A673 (cell line): ENCODE measurements around the gene LRRC38. TPM values are rescaled to one million over a fixed set of nuclear protein-coding genes. Genes with fewer than 3 reads are reported as not detected.
"Not testable (repeated sequence)": the region's sequence is repeated elsewhere in the genome, so short reads cannot be mapped to it uniquely, and the experiment has no call there.

ENCODE experiments used
- BruUV-seq: library from RNA; stranded (reverse); fragments of 400-500 nt; replicated peaks from 2 replicates; lab custom pipeline; 2021; lab: Mats Ljungman, UMichigan
- CTCF ChIA-PET: fragments of 300-600 bp; sonication (Branson Sonifier 250); formaldehyde crosslinking; loops from one replicate; lab custom pipeline; 2022; ENCODE audit warnings: antibody characterized with exemption; lab: Charles Lee
- POLR2A ChIA-PET: fragments of 300-600 bp; sonication (Branson Sonifier 250); formaldehyde crosslinking; loops from one replicate; lab custom pipeline; 2022; ENCODE audit warnings: antibody characterized with exemption; ENCODE audit not compliant: low non-redundant PET; lab: Charles Lee
- DNase-seq: peaks from one replicate; pipeline ENCODE4 v3.0.0-alpha.2; 2015; ENCODE audit warnings: low spot score
- H3K27ac ChIP-seq: fragments of 200-600 bp; sonication (generic); 2 replicates; pipeline ENCODE4 v1.5.1; 2016; ENCODE audit warnings: mixed run types, low read depth, mild to moderate bottlenecking, mixed read lengths, antibody characterized with exemption, low read length; ENCODE audit not compliant: poor library complexity, severe bottlenecking
- H3K27me3 ChIP-seq: fragments of 200-600 bp; sonication (generic); replicated peaks from 2 replicates; pipeline ENCODE4 v1.6.1; 2017; ENCODE audit warnings: mixed run types, low read depth, mild to moderate bottlenecking, mixed read lengths, antibody characterized with exemption, low read length; ENCODE audit not compliant: insufficient read depth, poor library complexity
- H3K36me3 ChIP-seq: fragments of 200-600 bp; sonication (generic); 2 replicates; pipeline ENCODE4 v1.6.1; 2016; ENCODE audit warnings: mixed run types, mild to moderate bottlenecking, mixed read lengths, antibody characterized with exemption, low read length; ENCODE audit not compliant: insufficient read depth, poor library complexity, severe bottlenecking
- H3K4me1 ChIP-seq: fragments of 200-600 bp; sonication (generic); 2 replicates; pipeline ENCODE4 v1.6.1; 2017; ENCODE audit warnings: mixed run types, mild to moderate bottlenecking, mixed read lengths, antibody characterized with exemption, low read length; ENCODE audit not compliant: insufficient read depth, poor library complexity, severe bottlenecking
- H3K4me3 ChIP-seq: fragments of 200-600 bp; sonication (generic); 2 replicates; pipeline ENCODE4 v1.5.1; 2016; ENCODE audit warnings: low read depth, mixed run types, mild to moderate bottlenecking, mixed read lengths, low read length; ENCODE audit not compliant: poor library complexity, severe bottlenecking
- H3K9me3 ChIP-seq: fragments of 200-600 bp; sonication (generic); 2 replicates; pipeline ENCODE4 v1.6.1; 2016; ENCODE audit warnings: mixed run types, low read depth, mild to moderate bottlenecking, mixed read lengths, antibody characterized with exemption, low read length; ENCODE audit not compliant: poor library complexity, severe bottlenecking
- CTCF ChIP-seq: fragments of 300-800, 200-600 bp; sonication (generic); conservative IDR thresholded peaks from 2 replicates; pipeline ENCODE4 v1.5.1; 2017; ENCODE audit warnings: low read depth, mild to moderate bottlenecking, antibody characterized with exemption, low read length, moderate library complexity, mixed read lengths
- EZH2 ChIP-seq: fragments of 200-600 bp; sonication (generic); IDR thresholded peaks from 2 replicates; pipeline ENCODE4 v1.6.1; 2017; ENCODE audit warnings: borderline replicate concordance, low read depth, mild to moderate bottlenecking, mixed read lengths, antibody characterized with exemption, low read length; ENCODE audit not compliant: poor library complexity, severe bottlenecking
- intact Hi-C: fragments of 100-400 bp; cut with micrococcal nuclease; formaldehyde crosslinking; loops from one replicate; pipeline ENCODE4 v1.10.0; 2022; ENCODE audit not compliant: unreplicated experiment
- total RNA-seq: library from RNA; stranded (reverse); gene quantifications from 2 replicates; pipeline ENCODE4 v1.2.3, GENCODE V29; 2021

The LRRC38 gene
- total RNA-seq, 1 experiment from 2014 or later: not detected

DNA sequence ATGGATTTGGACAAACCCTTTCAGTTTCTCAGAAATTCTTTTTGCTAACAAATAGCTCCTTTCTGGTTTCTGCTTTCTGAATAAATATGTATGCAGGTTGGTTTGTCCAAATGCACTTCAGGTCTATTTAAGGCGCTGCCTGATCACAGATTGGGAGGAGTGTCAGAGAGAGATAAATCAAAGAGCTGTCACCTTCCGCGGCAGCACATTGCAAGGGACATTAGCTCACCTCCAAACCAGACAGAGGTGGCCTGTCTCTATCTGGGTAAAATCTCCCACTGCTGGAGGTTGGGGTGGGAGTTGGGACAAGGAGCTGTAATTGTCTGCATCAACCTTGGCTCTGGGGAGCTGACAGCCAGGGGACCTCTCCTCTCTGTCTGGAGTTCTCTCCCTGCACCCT is 78.3 kb downstream of the LRRC38 start:
- intact Hi-C loops: loop anchor here (10.0 kb wide), 1 partner anchor 61 kb away; the partner anchor contains the start of gene PRAMEF19
- ChIA-PET POLR2A (no interaction called here), CTCF (interaction anchor here (0.7 kb wide), 1 partner anchor 136 kb away, joined by 4 read pairs; no protein-coding TSS in a partner anchor)
- TF ChIP-seq CTCF (no peak), EZH2 (no peak)
- Histone ChIP-seq H3K27ac (no peak overlapping the region), H3K36me3 (no peaks in the 10 kb centered on the region), H3K27me3 (no peaks in the 10 kb centered on the region), H3K9me3 (no peaks in the 10 kb centered on the region), H3K4me3 (no peak overlapping the region), H3K4me1 (no peaks in the 10 kb centered on the region)
- no peak for DNase-seq
- no TSS peak for BruUV-seq

DNA sequence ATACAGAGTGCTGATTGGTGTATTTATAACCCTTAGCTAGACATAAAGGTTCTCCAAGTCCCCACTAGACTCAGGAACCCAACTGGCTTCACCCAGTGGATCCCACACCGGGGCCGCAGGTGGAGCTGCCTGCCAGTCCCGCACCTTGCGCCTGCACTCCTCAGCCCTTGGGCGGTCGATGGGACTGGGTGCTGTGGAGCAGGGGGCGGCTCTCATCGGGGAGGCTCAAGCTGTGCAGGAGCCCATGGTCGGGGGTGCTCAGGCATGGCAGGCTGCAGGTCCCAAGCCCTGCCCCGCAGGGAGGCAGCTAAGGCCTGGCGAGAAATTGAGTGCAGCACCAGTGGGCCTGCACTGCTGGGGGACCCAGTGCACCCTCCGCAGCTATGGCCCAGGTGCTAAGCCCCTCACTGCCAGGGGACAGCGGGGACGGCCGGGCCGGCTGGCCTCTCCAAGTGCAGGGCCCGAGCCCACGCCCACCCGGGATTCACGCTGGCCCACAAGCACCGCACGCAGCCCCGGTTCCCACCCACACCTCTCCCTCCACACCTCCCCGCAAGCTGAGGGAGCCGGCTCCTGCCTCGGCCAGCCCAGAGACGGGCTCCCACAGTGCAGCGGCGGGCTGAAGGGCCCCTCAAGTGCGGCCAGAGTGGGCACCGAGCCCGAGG is 80.0 kb downstream of the LRRC38 start:
- DNase-seq, POLR2A ChIA-PET, CTCF ChIA-PET, H3K27me3 ChIP-seq, H3K36me3 ChIP-seq, H3K4me3 ChIP-seq, H3K9me3 ChIP-seq, H3K27ac ChIP-seq, BruUV-seq, H3K4me1 ChIP-seq: not testable (repeated sequence)
- intact Hi-C loops: loop anchor here (10.0 kb wide), 1 partner anchor 59 kb away; the partner anchor contains the start of gene PRAMEF19

GRCh38 chr1:13432251-13432650 is 81.6 kb downstream of the LRRC38 start:
- no peaks in the 10 kb centered on the region for H3K27me3 ChIP-seq
- no TSS peak for BruUV-seq
- H3K4me3 ChIP-seq: no peak overlapping the region
- no peaks in the 10 kb centered on the region for H3K9me3 ChIP-seq
- POLR2A ChIA-PET: no interaction called here
- H3K36me3 ChIP-seq: no peaks in the 10 kb centered on the region
- intact Hi-C loops: loop anchor here (10.0 kb wide), 1 partner anchor 57 kb away; the partner anchor contains the start of gene PRAMEF19
- TF ChIP-seq CTCF (no peak), EZH2 (no peak)
- H3K4me1 ChIP-seq: no peaks in the 10 kb centered on the region
- CTCF ChIA-PET: no interaction called here
- no peak overlapping the region for H3K27ac ChIP-seq
- no peak for DNase-seq

DNA sequence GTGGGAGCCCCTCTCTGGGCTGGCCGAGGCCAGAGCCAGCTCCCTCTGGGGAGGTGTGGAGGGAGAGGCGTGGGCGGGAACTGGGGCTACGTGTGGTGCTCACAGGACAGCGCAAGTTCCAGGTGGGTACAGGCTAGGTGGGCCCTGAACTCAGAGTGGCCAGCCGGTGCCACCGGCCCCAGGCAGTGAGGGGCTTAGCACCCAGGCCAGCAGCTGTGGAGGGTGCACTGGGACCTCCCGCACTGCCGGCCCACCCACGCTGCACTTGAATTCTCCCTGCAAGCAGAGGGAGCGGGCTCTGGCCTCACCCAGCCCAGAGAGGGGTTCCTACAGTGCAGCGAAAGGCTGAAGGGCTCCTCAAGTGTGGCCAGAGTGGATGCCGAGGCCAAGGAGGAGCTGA is 83.3 kb downstream of the LRRC38 start:
- Histone ChIP-seq H3K9me3 (no peaks in the 10 kb centered on the region), H3K27ac (no peak overlapping the region), H3K27me3 (no peaks in the 10 kb centered on the region), H3K36me3 (no peaks in the 10 kb centered on the region), H3K4me3 (no peak overlapping the region), H3K4me1 (no peaks in the 10 kb centered on the region)
- intact Hi-C loops: loop anchor here (10.0 kb wide), 1 partner anchor 56 kb away; the partner anchor contains the start of gene PRAMEF19
- DNase-seq: no peak
- CTCF ChIA-PET: no interaction called here
- no TSS peak for BruUV-seq
- POLR2A ChIA-PET: no interaction called here
- TF ChIP-seq CTCF (no peak), EZH2 (no peak)
